Spleen (tissue), 7 donors: ENCODE measurements around the gene GMDS.

ENCODE experiments used
- CTCF ChIP-seq, 11 experiments: fragments of 200-600 bp in 7 of 11; fragments of 450-650 bp in 4 of 11; sonication (generic) in 4 of 11; IDR thresholded peaks in 8 of 11; conservative IDR thresholded peaks in 3 of 11; 1 replicate in 7 of 11; 2 replicates in 4 of 11; pipeline versions ENCODE4 v1.4.0 to v1.8.0; 2016 to 2021; ENCODE audit warnings: antibody characterized with exemption in 11 of 11, inconsistent platforms in 4 of 11, mild to moderate bottlenecking in 1 of 11
- POLR2A ChIP-seq, 3 donors: fragments of 450-650 bp; IDR thresholded peaks; one replicate each; pipeline ENCODE4 v1.5.1; 2017; ENCODE audit warnings: antibody characterized with exemption in 3 of 3, mild to moderate bottlenecking in 1 of 3
- donor health status: DM: no; HTN: no; CAD: no; lungs with moderate emphysema.
- donor health status: DM: no; HTN: no; CAD: no.
- donor health status: DM: no; HTN: no; CAD: no.

DNA sequence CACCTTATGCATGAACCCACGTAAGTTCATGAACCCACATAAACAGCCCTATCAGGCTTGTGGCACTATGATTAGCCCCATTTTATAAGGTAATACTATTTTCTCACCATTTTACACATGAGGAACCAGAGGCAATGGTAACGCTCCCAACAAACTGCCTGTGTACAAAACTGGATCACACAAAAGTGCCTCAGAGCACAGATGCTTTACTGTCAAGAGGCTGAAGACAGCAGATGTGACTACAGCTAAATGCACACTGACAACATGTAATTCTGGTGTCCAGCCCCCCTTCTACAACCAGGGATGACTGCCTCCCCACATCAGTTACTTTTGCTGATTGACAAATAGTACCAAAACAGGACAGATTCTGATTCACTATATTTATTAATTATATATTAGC, 69.6 kb downstream of the GMDS start:
- TF ChIP-seq CTCF (IDR thresholded peaks at IDR 0.05 in 8 of 11, conservative IDR thresholded peaks at IDR 0.05 in 3 of 11) (no peak), POLR2A (IDR thresholded peaks at IDR 0.05) (no peak)
